AG04450 (cell line): ENCODE measurements around the gene EREG. TPM values are rescaled to one million over a fixed set of nuclear protein-coding genes. Genes with fewer than 3 reads are reported as not detected.

Source experiments
- CTCF ChIA-PET: fragments of 300-600, 350-600 bp; formaldehyde crosslinking; extraction: SDS; loops from one replicate; lab custom pipeline; 2022; ENCODE audit warnings: antibody characterized with exemption, inconsistent platforms; lab: Charles Lee
- POLR2A ChIA-PET: fragments of 350-600 bp; formaldehyde crosslinking; extraction: SDS; loops from one replicate; lab custom pipeline; 2021; ENCODE audit warnings: antibody characterized with exemption, inconsistent platforms; lab: Yijun Ruan, JAX
- DNase-seq: peaks from one replicate; pipeline ENCODE4 v3.0.0-alpha.2; 2011; ENCODE audit warnings: low read depth, low spot score
- H3K27ac ChIP-seq: one replicate; pipeline ENCODE4 v1.5.1; 2012; ENCODE audit warnings: low read depth, low read length, control low read depth
- H3K27me3 ChIP-seq: one replicate; pipeline ENCODE4 v1.6.0; 2012; ENCODE audit warnings: low read length; ENCODE audit not compliant: control insufficient read depth, insufficient read depth
- H3K4me3 ChIP-seq: 2 replicates; pipeline ENCODE4 v1.5.1; 2011; ENCODE audit warnings: mild to moderate bottlenecking, low read depth, low read length, control low read depth
- H3K9me3 ChIP-seq: 2 replicates; pipeline ENCODE4 v1.5.1; 2012; ENCODE audit warnings: low read length; ENCODE audit not compliant: control insufficient read depth, insufficient read depth
- CTCF ChIP-seq: IDR thresholded peaks from 2 replicates; pipeline ENCODE4 v1.5.1; 2011; ENCODE audit warnings: low read depth, low read length, control low read depth, inconsistent platforms
- polyA plus RNA-seq: library from polyadenylated mRNA; depleted of rRNA; stranded (reverse); fragments of >200 nt; gene quantifications from 2 replicates; pipeline ENCODE4 v1.2.3, GENCODE V29; 2011

The EREG gene
- polyA plus RNA-seq, 1 experiment = 1.8 TPM

DNA sequence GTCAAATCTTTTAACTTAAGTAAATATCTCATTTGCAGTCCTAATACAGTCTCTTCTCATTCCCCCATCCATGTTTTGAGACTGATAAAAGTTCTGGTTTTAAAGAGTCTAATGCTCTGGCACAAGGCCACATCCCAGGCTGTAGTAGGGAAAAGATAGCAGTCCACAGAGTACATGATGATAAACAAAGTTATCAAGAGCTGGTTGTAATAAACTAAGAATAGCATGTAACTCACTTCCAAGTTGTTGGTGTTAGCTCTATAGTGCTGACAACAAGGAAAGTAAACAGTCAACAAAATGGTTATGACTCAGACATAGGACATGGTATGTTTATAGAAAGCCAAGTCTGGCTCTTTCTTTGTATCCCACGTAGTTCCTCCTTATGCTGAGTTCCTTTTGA is 58.2 kb downstream of the EREG start:
- ChIA-PET POLR2A (no interaction called here), CTCF (interaction anchor here (1.1 to 1.4 kb wide), 2 partner anchors 22 to 248 kb away, joined by 3 read pairs; partner anchors contain the start of gene AREG)
- Histone ChIP-seq H3K27me3 (no peaks in the 10 kb centered on the region), H3K9me3 (no peaks in the 10 kb centered on the region), H3K4me3 (no peak overlapping the region), H3K27ac (no peak overlapping the region)
- DNase-seq = peak; percentile 34
- TF ChIP-seq CTCF = no peak

DNA sequence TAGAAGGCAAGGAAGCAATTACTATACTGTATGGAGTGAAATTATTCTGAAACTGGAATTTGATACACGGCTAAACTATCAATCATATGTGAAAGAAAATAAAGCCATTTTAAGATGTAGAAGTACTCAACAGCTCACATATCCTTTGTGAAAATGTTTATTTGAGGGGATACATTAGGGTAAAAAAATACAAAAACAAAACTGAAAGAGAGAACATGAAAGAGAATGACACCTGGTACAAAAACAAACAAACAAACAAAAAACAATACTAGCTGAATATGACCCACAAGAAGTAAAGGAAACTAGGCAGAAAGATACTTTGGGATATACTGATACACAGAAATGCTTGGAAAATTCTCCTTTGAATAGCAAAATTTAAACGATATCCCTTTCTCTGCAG is 59.2 kb downstream of the EREG start:
- ChIA-PET CTCF (interaction anchor here (1.1 to 1.4 kb wide), 2 partner anchors 21 to 247 kb away, joined by 3 read pairs; partner anchors contain the start of gene AREG), POLR2A (no interaction called here)
- no peaks in the 10 kb centered on the region for H3K27me3 ChIP-seq

DNA sequence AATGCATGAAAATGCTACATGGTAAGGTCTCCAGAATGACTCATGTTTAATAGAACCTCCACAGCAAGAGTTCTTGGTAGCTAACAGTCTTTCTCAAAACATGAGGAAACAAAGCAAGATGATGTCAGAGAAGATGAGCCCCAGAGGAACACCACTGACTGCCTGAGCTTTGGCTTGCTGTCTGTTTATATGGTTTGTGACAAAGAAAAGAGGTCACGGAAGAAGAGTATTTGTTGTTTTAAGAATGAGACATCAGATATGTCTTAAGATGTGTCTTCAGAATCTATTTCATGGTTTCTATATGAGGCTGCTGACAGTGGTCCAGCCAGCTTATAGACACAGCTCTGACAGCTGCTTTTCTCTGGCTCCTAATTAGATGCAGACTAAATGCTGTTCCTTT is 61.2 kb downstream of the EREG start:
- Histone ChIP-seq H3K27me3 (no peaks in the 10 kb centered on the region), H3K9me3 (no peaks in the 10 kb centered on the region), H3K4me3 (no peak overlapping the region), H3K27ac (no peak overlapping the region)
- no peak for TF ChIP-seq CTCF
- ChIA-PET CTCF (interaction anchor here (0.6 kb wide), 1 partner anchor 19 kb away, joined by 4 read pairs; the partner anchor contains the start of gene AREG), POLR2A (interaction anchor here (0.6 to 1.1 kb wide), 2 partner anchors 19 to 97 kb away, joined by 3 read pairs; partner anchors contain the start of gene AREG)
- DNase-seq = peak; percentile 43

More for the DNA sequence above, 59.2 kb downstream of the EREG start:
- no peak overlapping the region for H3K4me3 ChIP-seq
- H3K27ac ChIP-seq = no peak overlapping the region
- TF ChIP-seq CTCF = no peak
- no peak for DNase-seq
- H3K9me3 ChIP-seq = no peaks in the 10 kb centered on the region

DNA sequence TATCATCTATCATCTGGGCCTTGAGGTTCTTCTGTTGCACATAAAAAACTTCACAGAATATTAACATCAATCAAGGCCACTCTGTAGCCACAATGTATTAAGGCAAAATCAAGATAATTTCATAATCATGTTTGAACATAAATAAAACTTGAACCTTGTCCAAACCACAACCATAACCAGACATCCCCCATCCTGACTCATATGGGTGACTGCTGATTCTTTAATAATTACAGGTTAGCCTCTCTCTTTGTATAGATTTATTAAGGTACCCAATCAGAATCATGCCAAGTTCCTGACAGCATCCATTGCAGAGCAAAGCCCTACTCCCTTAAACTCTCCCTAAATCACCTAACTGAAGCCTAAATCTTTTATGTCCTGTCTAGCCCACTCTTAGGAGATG is 63.3 kb downstream of the EREG start:
- POLR2A ChIA-PET = no interaction called here
- no peak for DNase-seq
- Histone ChIP-seq H3K27ac (no peak overlapping the region), H3K27me3 (no peaks in the 10 kb centered on the region), H3K4me3 (no peak overlapping the region), H3K9me3 (no peaks in the 10 kb centered on the region)
- TF ChIP-seq CTCF = no peak
- CTCF ChIA-PET = interaction anchor here (0.8 to 2.1 kb wide), 3 partner anchors 17 to 243 kb away, joined by 3 to 7 read pairs (median 3); partner anchors contain the start of gene AREG

- no peaks in the 10 kb centered on the region for H3K9me3 ChIP-seq
- no peak overlapping the region for H3K27ac ChIP-seq
- ChIA-PET CTCF (no interaction called here), POLR2A (no interaction called here)
- no peak overlapping the region for H3K4me3 ChIP-seq
- H3K27me3 ChIP-seq = no peaks in the 10 kb centered on the region
- no peak for DNase-seq
- no peak for TF ChIP-seq CTCF
Observed at GRCh38 chr4:74431113-74431826, 66.3 kb downstream of the EREG start.
